WTC11 (cell line): ENCODE results near the gene BATF2. TPM values are rescaled to one million over a fixed set of nuclear protein-coding genes. Genes with fewer than 3 reads are reported as not detected.

Experiments used
- ATAC-seq: fragments of 200-7000 bp; cut with Tn5 transposase; 2 replicates; pipeline ENCODE4 v1.10.0; 2021; ENCODE audit warnings: mild to moderate bottlenecking, moderate library complexity
- CTCF ChIA-PET: fragments of 300-600 bp; sonication (Branson Sonifier 250); formaldehyde crosslinking; loops from one replicate; lab custom pipeline; 2021; ENCODE audit warnings: antibody characterized with exemption; lab: Charles Lee
- POLR2A ChIA-PET: fragments of 350-600 bp; sonication (Branson Sonifier 250); formaldehyde crosslinking; loops from one replicate; lab custom pipeline; 2021; ENCODE audit warnings: antibody characterized with exemption; lab: Charles Lee
- DNase-seq: peaks from one replicate; pipeline ENCODE4 v3.0.0; 2021; ENCODE audit warnings: low spot score
- H3K27ac Mint-ChIP-seq: 2 replicates; pipeline ENCODE4 v1.8.0; 2021; ENCODE audit warnings: mixed read lengths
- H3K27me3 Mint-ChIP-seq: 2 replicates; pipeline ENCODE4 v1.8.0; 2021; ENCODE audit warnings: low read depth, mild to moderate bottlenecking, moderate library complexity, mixed read lengths
- H3K36me3 Mint-ChIP-seq: 2 replicates; pipeline ENCODE4 v1.8.0; 2021; ENCODE audit warnings: mixed read lengths
- H3K4me1 Mint-ChIP-seq: 2 replicates; pipeline ENCODE4 v1.8.0; 2022; ENCODE audit warnings: mixed read lengths
- H3K4me3 Mint-ChIP-seq: 2 replicates; pipeline ENCODE4 v1.8.0; 2021; ENCODE audit warnings: mild to moderate bottlenecking, moderate library complexity, mixed read lengths
- H3K9me3 Mint-ChIP-seq: 2 replicates; pipeline ENCODE4 v1.8.0; 2021; ENCODE audit warnings: mixed read lengths
- AR ChIP-seq: fragments of 250-450 bp; sonication (Bioruptor Pico); IDR thresholded peaks from 2 replicates; pipeline ENCODE4 v1.9.0; 2021; ENCODE audit warnings: mild to moderate bottlenecking
- ATF2 ChIP-seq: sonication (generic); formaldehyde crosslinking; IDR thresholded peaks from 2 replicates; pipeline ENCODE4 v1.8.1; 2022; ENCODE audit warnings: low read depth, missing genetic modification reagents, borderline replicate concordance
- CREM ChIP-seq: sonication (generic); formaldehyde crosslinking; IDR thresholded peaks from 2 replicates; pipeline ENCODE4 v1.8.1; 2022; ENCODE audit warnings: mild to moderate bottlenecking, missing genetic modification reagents, moderate library complexity
- E2F4 ChIP-seq: sonication (generic); formaldehyde crosslinking; IDR thresholded peaks from 2 replicates; pipeline ENCODE4 v1.8.1; 2022; ENCODE audit warnings: low read depth, mild to moderate bottlenecking, moderate library complexity, missing genetic modification reagents, borderline replicate concordance
- EMX1 ChIP-seq: fragments of 250-450 bp; sonication (Bioruptor Pico); IDR thresholded peaks from 2 replicates; pipeline ENCODE4 v1.8.0; 2021; ENCODE audit warnings: mild to moderate bottlenecking
- FOXK1 ChIP-seq: sonication (generic); formaldehyde crosslinking; IDR thresholded peaks from 2 replicates; pipeline ENCODE4 v1.8.0; 2022; ENCODE audit warnings: mild to moderate bottlenecking, moderate library complexity, missing genetic modification reagents
- FOXP4 ChIP-seq: sonication (generic); formaldehyde crosslinking; IDR thresholded peaks from 2 replicates; pipeline ENCODE4 v1.8.0; 2022; ENCODE audit warnings: mild to moderate bottlenecking, missing genetic modification reagents
- GRHL2 ChIP-seq: fragments of 250-450 bp; sonication (Bioruptor Pico); IDR thresholded peaks from 2 replicates; pipeline ENCODE4 v1.8.0; 2022; ENCODE audit warnings: mild to moderate bottlenecking, moderate library complexity; ENCODE audit not compliant: insufficient replicate concordance, severe bottlenecking
- MAX ChIP-seq: sonication (generic); formaldehyde crosslinking; IDR thresholded peaks from 2 replicates; pipeline ENCODE4 v1.8.0; 2022; ENCODE audit warnings: mild to moderate bottlenecking, missing genetic modification reagents
- MYBL2 ChIP-seq: sonication (generic); formaldehyde crosslinking; IDR thresholded peaks from 2 replicates; pipeline ENCODE4 v1.8.1; 2023; ENCODE audit warnings: mild to moderate bottlenecking, moderate library complexity, missing genetic modification reagents
- NFATC4 ChIP-seq: fragments of 250-450 bp; sonication (Bioruptor Pico); IDR thresholded peaks from 2 replicates; pipeline ENCODE4 v1.9.0; 2021; ENCODE audit warnings: mild to moderate bottlenecking
- PREB ChIP-seq: sonication (generic); formaldehyde crosslinking; IDR thresholded peaks from 2 replicates; pipeline ENCODE4 v1.8.1; 2022; ENCODE audit warnings: mild to moderate bottlenecking, missing genetic modification reagents, moderate library complexity, borderline replicate concordance
- TP53 ChIP-seq: sonication (generic); formaldehyde crosslinking; IDR thresholded peaks from 2 replicates; pipeline ENCODE4 v1.8.1; 2023; ENCODE audit warnings: mild to moderate bottlenecking, missing genetic modification reagents
- ZNF121 ChIP-seq: sonication (generic); formaldehyde crosslinking; IDR thresholded peaks from 2 replicates; pipeline ENCODE4 v1.8.0; 2023; ENCODE audit warnings: missing genetic modification reagents
- ZNF232 ChIP-seq: sonication (generic); formaldehyde crosslinking; IDR thresholded peaks from 2 replicates; pipeline ENCODE4 v1.8.0; 2022; ENCODE audit warnings: mild to moderate bottlenecking, missing genetic modification reagents
- ZNF532 ChIP-seq: fragments of 250-450 bp; sonication (Bioruptor Pico); IDR thresholded peaks from 2 replicates; pipeline ENCODE4 v1.9.0; 2021; ENCODE audit warnings: mild to moderate bottlenecking, borderline replicate concordance
- total RNA-seq: library from RNA; stranded (reverse); gene quantifications from 3 replicates; pipeline ENCODE4 v1.2.3, GENCODE V29; 2021

The BATF2 gene
- total RNA-seq, 1 experiment from 2014 or later, result 1.3 TPM

- TF ChIP-seq CREM (no peak), FOXP4 (no peak), MAX (CRISPR knock-in tag) (no peak), NFATC4 (no peak), ZNF532 (CRISPR knock-in tag) (no peak), ATF2 (CRISPR knock-in tag) (no peak), ZNF121 (no peak), ZNF232 (CRISPR knock-in tag) (no peak), E2F4 (CRISPR knock-in tag) (no peak), FOXK1 (no peak), EMX1 (no peak), TP53 (no peak), MYBL2 (CRISPR knock-in tag) (no peak), GRHL2 (CRISPR knock-in tag) (no peak), AR (no peak), PREB (CRISPR knock-in tag) (no peak)
- no peak overlapping the region for H3K27ac Mint-ChIP-seq
- no peaks in the 10 kb centered on the region for H3K4me1 Mint-ChIP-seq
- CTCF ChIA-PET, result no interaction called here
- H3K36me3 Mint-ChIP-seq, result no peaks in the 10 kb centered on the region
- POLR2A ChIA-PET, result interaction anchor here (0.7 kb wide), 2 partner anchors 27 to 1812 kb away, joined by 3 to 4 read pairs; partner anchors contain the start of gene BATF2
- no peaks in the 10 kb centered on the region for H3K9me3 Mint-ChIP-seq
- peaks cover 50% of the 10 kb centered on the region for H3K27me3 Mint-ChIP-seq
- no peak for ATAC-seq
- no peak for DNase-seq
- no peak overlapping the region for H3K4me3 Mint-ChIP-seq
Observed at GRCh38 chr11:64969209-64969608, 27.6 kb downstream of the BATF2 start.
